ENCODE measurements around the gene MGAT5B. TPM values are rescaled to one million over a fixed set of nuclear protein-coding genes. Genes with fewer than 3 reads are reported as not detected.

The MGAT5B gene
- total RNA-seq, 2 experiments from 2014 or later, result 0.43 to 0.47 TPM

DNA sequence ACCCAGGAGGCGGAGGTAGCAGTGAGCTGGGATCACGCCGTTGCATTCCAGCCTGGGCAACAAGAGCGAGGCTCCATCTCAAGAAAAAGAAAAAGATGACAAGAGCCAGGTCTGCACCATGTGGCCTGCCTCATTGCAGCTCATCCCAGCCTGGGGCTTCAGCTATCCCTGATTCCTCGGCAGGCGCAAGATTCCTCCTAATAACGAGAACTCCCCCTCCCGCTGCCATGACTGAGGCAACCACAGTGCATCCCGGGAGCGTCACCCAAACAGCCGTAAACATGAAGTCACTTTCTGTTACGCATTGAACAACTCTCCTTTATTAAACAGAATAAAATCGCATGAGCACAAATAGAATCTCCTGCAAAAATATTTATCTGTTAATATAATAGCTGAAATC is 120.6 kb downstream of the MGAT5B start:
- ATAC-seq (ENCODE audit: low read depth), result no peak
- Mint-ChIP-seq H3K4me1 (no peaks in the 10 kb centered on the region), H3K9me3 (no peaks in the 10 kb centered on the region), H3K27me3 (no peaks in the 10 kb centered on the region), H3K36me3 (no peaks in the 10 kb centered on the region), H3K4me3 (no peak overlapping the region), H3K27ac (no peak overlapping the region)
- POLR2A ChIA-PET, result no interaction called here
- no peak for DNase-seq

DNA sequence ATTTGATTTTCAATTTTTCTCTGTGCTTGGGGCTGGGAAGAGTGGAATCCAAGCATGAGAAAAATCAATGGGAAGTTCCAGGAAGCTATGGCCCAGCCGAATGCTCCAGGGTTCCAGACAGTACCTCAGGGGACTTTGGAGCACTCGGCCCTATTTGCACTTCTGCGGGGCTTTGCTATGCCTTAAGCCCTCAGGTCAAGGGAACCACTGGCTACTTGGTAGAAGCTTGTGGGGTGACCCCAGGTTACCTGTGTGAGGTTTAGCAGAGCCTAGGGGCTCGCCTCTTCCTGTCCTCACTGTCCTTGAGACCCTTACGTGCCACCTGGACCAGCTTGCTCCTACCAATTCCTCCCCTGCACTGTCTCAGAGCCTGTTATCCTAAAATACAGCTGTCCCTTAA is 121.3 kb downstream of the MGAT5B start:
- no peak overlapping the region for H3K4me3 Mint-ChIP-seq
- no peaks in the 10 kb centered on the region for H3K36me3 Mint-ChIP-seq
- DNase-seq (no peak), ATAC-seq (ENCODE audit: low read depth) (no peak)
- POLR2A ChIA-PET, result no interaction called here
- H3K4me1 Mint-ChIP-seq, result peaks cover 6% of the 10 kb centered on the region
- H3K27me3 Mint-ChIP-seq, result no peaks in the 10 kb centered on the region
- no peaks in the 10 kb centered on the region for H3K9me3 Mint-ChIP-seq
- H3K27ac Mint-ChIP-seq, result no peak overlapping the region

DNA sequence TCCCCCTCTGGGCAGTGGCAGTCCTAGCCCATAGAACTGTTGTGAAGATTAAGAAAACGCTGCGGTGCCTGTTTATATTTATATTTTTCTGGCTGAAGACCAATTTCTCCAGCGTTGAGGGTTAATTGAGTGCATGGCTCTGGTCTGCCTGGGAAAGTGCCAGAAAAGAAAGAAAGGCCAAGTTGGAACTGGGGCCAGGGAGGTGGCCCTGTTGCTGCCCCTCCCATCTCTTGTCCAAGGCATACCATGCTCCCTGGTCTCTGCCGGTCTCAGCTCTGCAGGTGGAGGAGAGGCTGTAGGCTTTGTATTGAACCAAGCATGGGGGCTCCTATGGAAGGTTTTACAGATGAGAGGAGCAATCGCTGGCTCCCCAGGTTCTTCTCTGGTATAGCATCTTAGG is 124.7 kb downstream of the MGAT5B start:
- no peak overlapping the region for H3K4me3 Mint-ChIP-seq
- H3K9me3 Mint-ChIP-seq, result no peaks in the 10 kb centered on the region
- DNase-seq (no peak), ATAC-seq (ENCODE audit: low read depth) (no peak)
- POLR2A ChIA-PET, result no interaction called here
- no peaks in the 10 kb centered on the region for H3K36me3 Mint-ChIP-seq
- no peak overlapping the region for H3K27ac Mint-ChIP-seq
- H3K4me1 Mint-ChIP-seq, result peaks cover 26% of the 10 kb centered on the region
- no peaks in the 10 kb centered on the region for H3K27me3 Mint-ChIP-seq

DNA sequence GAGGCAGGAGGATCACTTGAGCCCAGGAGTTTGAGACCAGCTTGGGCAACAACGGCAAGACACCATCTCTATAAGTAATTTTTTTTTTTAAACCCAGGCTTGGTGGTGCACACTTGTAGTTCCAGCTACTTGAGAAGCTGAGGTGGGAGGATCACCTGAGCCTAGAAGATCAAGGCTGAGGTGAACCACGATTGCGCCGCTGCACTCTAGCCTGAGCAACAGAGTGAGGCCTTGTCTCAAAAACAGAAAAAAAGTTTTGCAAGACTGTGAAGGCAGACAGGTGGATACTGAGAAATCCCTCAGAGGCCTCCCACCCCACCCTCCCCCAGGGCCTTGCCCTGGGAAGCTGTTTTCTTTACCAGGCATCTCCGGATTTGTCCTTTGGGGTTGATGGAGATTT is 125.4 kb downstream of the MGAT5B start:
- POLR2A ChIA-PET, result no interaction called here
- Mint-ChIP-seq H3K4me3 (no peak overlapping the region), H3K27me3 (no peaks in the 10 kb centered on the region), H3K9me3 (no peaks in the 10 kb centered on the region), H3K36me3 (no peaks in the 10 kb centered on the region), H3K4me1 (peaks cover 33% of the 10 kb centered on the region), H3K27ac (no peak overlapping the region)
- DNase-seq (no peak), ATAC-seq (ENCODE audit: low read depth) (no peak)

DNA sequence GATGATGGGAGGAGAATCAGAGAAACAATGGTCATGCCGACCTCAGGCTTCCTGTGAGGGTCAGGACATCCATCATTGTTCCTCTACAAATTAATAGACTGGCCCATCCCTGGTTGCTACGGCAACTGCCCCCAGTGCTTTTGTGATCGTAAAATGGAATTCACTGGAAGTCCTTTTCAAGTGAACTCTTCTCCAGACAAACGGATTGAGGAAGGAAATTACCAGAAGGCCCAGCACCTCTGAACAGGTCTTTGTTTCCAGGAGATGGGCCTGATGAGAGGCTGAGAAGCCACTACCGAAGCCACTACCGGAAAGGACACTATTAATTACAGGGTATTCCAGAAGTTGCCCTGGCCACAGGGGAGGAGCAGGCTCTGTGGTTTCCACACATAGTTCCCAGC is 126.0 kb downstream of the MGAT5B start:
- Mint-ChIP-seq H3K27ac (no peak overlapping the region), H3K4me1 (peaks cover 38% of the 10 kb centered on the region), H3K27me3 (no peaks in the 10 kb centered on the region), H3K4me3 (no peak overlapping the region), H3K36me3 (no peaks in the 10 kb centered on the region), H3K9me3 (no peaks in the 10 kb centered on the region)
- ATAC-seq (ENCODE audit: low read depth), result no peak
- POLR2A ChIA-PET, result no interaction called here
- DNase-seq, result no peak

DNA sequence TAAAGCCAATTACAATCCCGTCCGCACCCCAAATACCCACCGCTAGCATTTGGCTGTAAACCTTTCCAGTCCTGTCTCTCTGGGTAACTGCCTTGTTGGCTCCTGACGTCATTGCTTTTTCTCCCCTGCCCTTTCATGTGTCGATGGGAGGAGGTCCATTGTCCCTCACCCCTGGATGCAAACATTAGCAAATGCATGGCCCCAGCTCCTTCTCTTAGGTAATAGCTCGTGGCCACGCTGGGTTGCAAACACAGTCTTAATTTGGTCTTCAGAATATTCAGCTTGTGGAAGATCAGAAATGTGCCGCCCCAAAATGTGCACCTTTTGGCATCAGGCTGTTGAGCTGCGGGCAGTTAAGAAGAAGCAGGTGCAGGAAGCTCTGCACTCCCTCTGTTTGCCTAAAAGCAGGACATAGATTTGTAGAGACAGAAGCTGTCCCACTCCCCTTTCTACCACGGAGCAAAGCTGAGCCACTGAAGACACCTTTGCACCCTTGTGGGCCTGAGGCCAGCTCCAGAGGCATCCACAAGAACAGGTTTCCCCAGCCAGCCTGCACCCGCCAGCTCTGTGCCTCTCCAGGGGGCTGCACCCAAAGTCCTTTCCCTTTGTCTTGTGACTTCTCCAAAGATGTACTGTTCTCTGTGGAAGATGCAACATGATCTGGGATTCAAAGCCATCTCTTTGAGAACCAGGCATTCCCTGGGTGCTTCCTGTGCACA is 127.3 kb downstream of the MGAT5B start:
- no peaks in the 10 kb centered on the region for H3K27me3 Mint-ChIP-seq
- ATAC-seq (ENCODE audit: low read depth), result no peak
- POLR2A ChIA-PET, result no interaction called here
- no peaks in the 10 kb centered on the region for H3K36me3 Mint-ChIP-seq
- peak overlapping the region; percentile 18 for H3K27ac Mint-ChIP-seq
- peaks cover 42% of the 10 kb centered on the region for H3K4me1 Mint-ChIP-seq
- no peak for DNase-seq
- no peak overlapping the region for H3K4me3 Mint-ChIP-seq
- no peaks in the 10 kb centered on the region for H3K9me3 Mint-ChIP-seq

DNA sequence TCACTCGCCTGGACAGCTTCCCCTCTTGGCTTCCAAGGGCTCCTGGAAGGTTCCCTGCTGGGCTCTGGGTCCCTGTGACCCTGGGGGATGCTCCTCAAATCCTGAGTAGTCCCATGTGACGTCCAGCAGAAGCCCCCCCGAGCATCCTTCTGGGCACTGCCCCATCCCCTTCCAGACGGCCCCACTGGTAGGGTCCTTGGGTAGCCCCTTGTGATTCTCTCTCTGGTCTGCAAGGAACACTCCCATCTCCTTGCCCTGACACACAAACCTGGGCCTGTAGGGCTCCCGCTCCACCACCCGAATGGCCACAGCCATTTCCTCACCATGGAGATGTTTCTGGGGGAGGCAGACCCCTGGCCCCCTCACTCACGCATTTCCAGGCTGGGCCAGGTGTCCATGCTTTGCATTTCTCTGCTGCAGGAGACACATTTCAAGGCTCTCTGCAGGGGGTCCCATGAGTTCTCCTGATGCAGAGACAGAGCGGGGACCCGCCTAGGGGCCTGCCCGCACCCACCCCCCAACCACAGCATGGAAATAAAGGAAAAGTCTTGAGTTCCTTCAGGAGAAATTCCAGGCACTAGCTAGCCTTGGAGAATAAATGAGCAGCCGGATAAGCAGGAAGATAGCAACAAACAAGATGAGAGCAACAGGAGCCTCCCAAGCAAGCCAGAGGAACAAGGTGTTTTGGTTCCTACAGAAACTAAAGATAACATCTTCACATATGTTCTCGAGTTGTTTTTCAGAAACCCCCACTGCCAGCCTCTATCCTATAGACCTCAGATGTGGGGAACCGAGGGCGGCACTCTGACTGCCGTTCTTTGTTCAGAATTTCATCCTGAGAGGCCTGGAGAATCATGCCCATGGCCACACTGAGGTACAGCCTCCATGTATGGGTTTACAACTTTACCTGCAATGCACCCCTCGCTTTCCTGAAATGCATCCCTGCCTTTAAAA is 128.8 kb downstream of the MGAT5B start:
- Mint-ChIP-seq H3K4me3 (no peak overlapping the region), H3K36me3 (no peaks in the 10 kb centered on the region)
- DNase-seq, result no peak

DNA sequence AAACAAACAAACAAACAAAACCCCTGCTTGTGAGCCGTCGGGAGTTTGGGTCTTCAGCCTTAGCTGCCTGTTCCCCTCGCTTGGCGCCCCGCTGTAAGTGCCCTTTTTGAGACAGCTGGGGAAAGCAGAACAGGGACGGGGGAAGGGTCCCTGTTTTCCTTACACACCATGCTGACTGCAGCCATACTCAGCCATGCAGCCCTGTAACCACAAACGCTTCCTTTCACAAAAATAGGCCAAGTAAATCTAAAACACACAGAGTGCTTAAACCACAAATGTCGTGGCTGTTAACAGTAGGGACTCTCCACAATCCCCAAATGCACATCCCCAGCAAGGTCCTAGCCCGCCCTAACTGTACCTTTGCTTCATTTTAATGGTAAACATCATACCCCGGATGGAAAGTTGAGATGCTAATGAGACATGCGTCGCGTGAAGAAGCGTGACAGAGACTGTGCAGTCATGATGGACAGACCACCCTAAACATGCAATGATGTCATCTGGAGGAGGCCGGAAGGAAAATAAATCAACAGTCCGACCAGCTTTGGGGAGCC is 129.9 kb downstream of the MGAT5B start:
- no peaks in the 10 kb centered on the region for H3K27me3 Mint-ChIP-seq
- POLR2A ChIA-PET, result interaction anchor here (0.5 to 0.7 kb wide), 3 partner anchors 245 to 1131 kb away, joined by 3 to 4 read pairs (median 3); no protein-coding TSS in a partner anchor
- DNase-seq, result peak; percentile 61
- H3K4me3 Mint-ChIP-seq, result peak overlapping the region; percentile 66
- no peaks in the 10 kb centered on the region for H3K9me3 Mint-ChIP-seq
- ATAC-seq (ENCODE audit: low read depth), result peak; percentile 93
- H3K27ac Mint-ChIP-seq, result peak overlapping the region; percentile 91
- peaks cover 42% of the 10 kb centered on the region for H3K4me1 Mint-ChIP-seq
- H3K36me3 Mint-ChIP-seq, result no peaks in the 10 kb centered on the region

More for the DNA sequence above, 128.8 kb downstream of the MGAT5B start:
- POLR2A ChIA-PET, result interaction anchor here (0.7 kb wide), 1 partner anchor 448 kb away, joined by 4 read pairs; no protein-coding TSS in a partner anchor
- H3K9me3 Mint-ChIP-seq, result no peaks in the 10 kb centered on the region
- H3K27me3 Mint-ChIP-seq, result no peaks in the 10 kb centered on the region
- peaks cover 42% of the 10 kb centered on the region for H3K4me1 Mint-ChIP-seq
- H3K27ac Mint-ChIP-seq, result peak overlapping the region; percentile 91
- no peak for ATAC-seq (ENCODE audit: low read depth)

DNA sequence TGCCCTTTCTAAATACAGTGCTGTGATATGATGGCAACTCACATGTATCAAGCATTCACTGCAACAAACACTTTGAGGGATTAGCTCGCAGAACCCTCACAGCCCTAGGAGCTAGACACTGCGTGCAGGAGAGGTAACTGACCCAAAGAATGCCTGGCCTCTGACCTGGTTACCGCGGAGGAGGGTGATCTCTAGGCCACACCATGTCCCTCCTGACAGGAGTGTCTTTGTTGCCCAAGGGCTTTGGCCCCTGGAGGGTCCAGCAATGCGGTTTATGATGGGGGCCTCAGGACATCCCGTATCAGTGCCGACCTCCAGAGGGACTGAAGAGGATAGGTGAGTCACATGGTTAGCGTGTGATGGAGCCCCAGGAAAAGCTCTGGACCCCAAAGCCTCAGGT is 130.6 kb downstream of the MGAT5B start:
- peaks cover 42% of the 10 kb centered on the region for H3K4me1 Mint-ChIP-seq
- no peaks in the 10 kb centered on the region for H3K9me3 Mint-ChIP-seq
- H3K27me3 Mint-ChIP-seq, result no peaks in the 10 kb centered on the region
- no peaks in the 10 kb centered on the region for H3K36me3 Mint-ChIP-seq
- H3K4me3 Mint-ChIP-seq, result peak overlapping the region; percentile 66
- peak overlapping the region; percentile 91 for H3K27ac Mint-ChIP-seq
- ATAC-seq (ENCODE audit: low read depth), result peak; percentile 11
- no peak for DNase-seq
- POLR2A ChIA-PET, result interaction anchor here (0.5 to 0.6 kb wide), 2 partner anchors 246 to 1130 kb away, joined by 3 read pairs; no protein-coding TSS in a partner anchor

Other genes starting within 250 kb of the MGAT5B start
- gene ST6GALNAC1, start 224.6 kb upstream of the MGAT5B start, total RNA-seq, result not detected
- 10 to 100 TPM; 34.4 to 37.2 TPM for gene MXRA7, start 157.4 kb upstream of the MGAT5B start, total RNA-seq
- gene JMJD6, start 141.8 kb upstream of the MGAT5B start, total RNA-seq, result 10 to 100 TPM; 55.0 to 58.9 TPM
- gene METTL23, start 141.6 kb upstream of the MGAT5B start, total RNA-seq, result 10 to 100 TPM; 51.1 to 54.1 TPM
- gene SRSF2, start 131.1 kb upstream of the MGAT5B start, total RNA-seq, result 100 to 1,000 TPM; 376 to 384 TPM
- 10 to 100 TPM; 28.5 to 29.1 TPM for gene MFSD11, start 130.3 kb upstream of the MGAT5B start, total RNA-seq